Measurements from ENCODE around the gene RASA3. TPM values are rescaled to one million over a fixed set of nuclear protein-coding genes. Genes with fewer than 3 reads are reported as not detected.

The RASA3 gene
- total and polyA plus RNA-seq, 9 of the 15 experiments (the other 6 are each of a cell fraction or from before 2014, with no cell fraction given), result 0.72 to 25.3 (median 14.4) TPM

DNA sequence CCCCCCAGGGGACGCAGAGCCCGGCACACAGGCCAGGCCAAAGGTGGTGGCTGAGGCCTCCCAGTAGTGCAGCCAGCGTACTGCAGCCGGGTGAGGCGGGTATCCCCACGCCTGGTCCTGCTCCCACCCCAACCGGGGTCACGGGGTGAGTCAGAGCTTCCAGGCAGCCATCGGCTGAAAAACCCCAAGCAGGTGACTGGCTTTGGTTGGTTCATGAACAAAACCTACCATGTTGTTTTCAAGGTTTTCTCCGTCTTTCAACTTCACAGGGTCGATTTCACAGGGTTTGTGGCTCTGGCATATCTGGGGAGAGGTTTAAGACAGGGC is 116.5 kb downstream of the RASA3 start (continued):
- TF ChIP-seq, protein P1, sequence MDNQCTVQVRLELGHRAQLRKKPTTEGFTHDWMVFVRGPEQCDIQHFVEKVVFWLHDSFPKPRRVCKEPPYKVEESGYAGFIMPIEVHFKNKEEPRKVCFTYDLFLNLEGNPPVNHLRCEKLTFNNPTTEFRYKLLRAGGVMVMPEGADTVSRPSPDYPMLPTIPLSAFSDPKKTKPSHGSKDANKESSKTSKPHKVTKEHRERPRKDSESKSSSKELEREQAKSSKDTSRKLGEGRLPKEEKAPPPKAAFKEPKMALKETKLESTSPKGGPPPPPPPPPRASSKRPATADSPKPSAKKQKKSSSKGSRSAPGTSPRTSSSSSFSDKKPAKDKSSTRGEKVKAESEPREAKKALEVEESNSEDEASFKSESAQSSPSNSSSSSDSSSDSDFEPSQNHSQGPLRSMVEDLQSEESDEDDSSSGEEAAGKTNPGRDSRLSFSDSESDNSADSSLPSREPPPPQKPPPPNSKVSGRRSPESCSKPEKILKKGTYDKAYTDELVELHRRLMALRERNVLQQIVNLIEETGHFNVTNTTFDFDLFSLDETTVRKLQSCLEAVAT (IDR thresholded peaks at IDR 0.05), result no peak
- TF ChIP-seq SIX5 (IDR thresholded peaks at IDR 0.05; ENCODE audit: borderline replicate concordance in 1 of 2, insufficient read depth in 1 of 2, low read depth in 1 of 2, low read length in 2 of 2), result no peak
- no peak for TF ChIP-seq BMI1 (IDR thresholded peaks at IDR 0.05; ENCODE audit: low read length)
- no peak for TF ChIP-seq SREBF2 (CRISPR knock-in tag; IDR thresholded peaks at IDR 0.05)
- no peak for TF ChIP-seq MEF2D (tag; conservative IDR thresholded peaks at IDR 0.05; ENCODE audit: low read depth)
- TF ChIP-seq, protein P2, sequence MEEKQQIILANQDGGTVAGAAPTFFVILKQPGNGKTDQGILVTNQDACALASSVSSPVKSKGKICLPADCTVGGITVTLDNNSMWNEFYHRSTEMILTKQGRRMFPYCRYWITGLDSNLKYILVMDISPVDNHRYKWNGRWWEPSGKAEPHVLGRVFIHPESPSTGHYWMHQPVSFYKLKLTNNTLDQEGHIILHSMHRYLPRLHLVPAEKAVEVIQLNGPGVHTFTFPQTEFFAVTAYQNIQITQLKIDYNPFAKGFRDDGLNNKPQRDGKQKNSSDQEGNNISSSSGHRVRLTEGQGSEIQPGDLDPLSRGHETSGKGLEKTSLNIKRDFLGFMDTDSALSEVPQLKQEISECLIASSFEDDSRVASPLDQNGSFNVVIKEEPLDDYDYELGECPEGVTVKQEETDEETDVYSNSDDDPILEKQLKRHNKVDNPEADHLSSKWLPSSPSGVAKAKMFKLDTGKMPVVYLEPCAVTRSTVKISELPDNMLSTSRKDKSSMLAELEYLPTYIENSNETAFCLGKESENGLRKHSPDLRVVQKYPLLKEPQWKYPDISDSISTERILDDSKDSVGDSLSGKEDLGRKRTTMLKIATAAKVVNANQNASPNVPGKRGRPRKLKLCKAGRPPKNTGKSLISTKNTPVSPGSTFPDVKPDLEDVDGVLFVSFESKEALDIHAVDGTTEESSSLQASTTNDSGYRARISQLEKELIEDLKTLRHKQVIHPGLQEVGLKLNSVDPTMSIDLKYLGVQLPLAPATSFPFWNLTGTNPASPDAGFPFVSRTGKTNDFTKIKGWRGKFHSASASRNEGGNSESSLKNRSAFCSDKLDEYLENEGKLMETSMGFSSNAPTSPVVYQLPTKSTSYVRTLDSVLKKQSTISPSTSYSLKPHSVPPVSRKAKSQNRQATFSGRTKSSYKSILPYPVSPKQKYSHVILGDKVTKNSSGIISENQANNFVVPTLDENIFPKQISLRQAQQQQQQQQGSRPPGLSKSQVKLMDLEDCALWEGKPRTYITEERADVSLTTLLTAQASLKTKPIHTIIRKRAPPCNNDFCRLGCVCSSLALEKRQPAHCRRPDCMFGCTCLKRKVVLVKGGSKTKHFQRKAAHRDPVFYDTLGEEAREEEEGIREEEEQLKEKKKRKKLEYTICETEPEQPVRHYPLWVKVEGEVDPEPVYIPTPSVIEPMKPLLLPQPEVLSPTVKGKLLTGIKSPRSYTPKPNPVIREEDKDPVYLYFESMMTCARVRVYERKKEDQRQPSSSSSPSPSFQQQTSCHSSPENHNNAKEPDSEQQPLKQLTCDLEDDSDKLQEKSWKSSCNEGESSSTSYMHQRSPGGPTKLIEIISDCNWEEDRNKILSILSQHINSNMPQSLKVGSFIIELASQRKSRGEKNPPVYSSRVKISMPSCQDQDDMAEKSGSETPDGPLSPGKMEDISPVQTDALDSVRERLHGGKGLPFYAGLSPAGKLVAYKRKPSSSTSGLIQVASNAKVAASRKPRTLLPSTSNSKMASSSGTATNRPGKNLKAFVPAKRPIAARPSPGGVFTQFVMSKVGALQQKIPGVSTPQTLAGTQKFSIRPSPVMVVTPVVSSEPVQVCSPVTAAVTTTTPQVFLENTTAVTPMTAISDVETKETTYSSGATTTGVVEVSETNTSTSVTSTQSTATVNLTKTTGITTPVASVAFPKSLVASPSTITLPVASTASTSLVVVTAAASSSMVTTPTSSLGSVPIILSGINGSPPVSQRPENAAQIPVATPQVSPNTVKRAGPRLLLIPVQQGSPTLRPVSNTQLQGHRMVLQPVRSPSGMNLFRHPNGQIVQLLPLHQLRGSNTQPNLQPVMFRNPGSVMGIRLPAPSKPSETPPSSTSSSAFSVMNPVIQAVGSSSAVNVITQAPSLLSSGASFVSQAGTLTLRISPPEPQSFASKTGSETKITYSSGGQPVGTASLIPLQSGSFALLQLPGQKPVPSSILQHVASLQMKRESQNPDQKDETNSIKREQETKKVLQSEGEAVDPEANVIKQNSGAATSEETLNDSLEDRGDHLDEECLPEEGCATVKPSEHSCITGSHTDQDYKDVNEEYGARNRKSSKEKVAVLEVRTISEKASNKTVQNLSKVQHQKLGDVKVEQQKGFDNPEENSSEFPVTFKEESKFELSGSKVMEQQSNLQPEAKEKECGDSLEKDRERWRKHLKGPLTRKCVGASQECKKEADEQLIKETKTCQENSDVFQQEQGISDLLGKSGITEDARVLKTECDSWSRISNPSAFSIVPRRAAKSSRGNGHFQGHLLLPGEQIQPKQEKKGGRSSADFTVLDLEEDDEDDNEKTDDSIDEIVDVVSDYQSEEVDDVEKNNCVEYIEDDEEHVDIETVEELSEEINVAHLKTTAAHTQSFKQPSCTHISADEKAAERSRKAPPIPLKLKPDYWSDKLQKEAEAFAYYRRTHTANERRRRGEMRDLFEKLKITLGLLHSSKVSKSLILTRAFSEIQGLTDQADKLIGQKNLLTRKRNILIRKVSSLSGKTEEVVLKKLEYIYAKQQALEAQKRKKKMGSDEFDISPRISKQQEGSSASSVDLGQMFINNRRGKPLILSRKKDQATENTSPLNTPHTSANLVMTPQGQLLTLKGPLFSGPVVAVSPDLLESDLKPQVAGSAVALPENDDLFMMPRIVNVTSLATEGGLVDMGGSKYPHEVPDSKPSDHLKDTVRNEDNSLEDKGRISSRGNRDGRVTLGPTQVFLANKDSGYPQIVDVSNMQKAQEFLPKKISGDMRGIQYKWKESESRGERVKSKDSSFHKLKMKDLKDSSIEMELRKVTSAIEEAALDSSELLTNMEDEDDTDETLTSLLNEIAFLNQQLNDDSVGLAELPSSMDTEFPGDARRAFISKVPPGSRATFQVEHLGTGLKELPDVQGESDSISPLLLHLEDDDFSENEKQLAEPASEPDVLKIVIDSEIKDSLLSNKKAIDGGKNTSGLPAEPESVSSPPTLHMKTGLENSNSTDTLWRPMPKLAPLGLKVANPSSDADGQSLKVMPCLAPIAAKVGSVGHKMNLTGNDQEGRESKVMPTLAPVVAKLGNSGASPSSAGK (IDR thresholded peaks at IDR 0.05), result no peak
- TF ChIP-seq, protein P3, sequence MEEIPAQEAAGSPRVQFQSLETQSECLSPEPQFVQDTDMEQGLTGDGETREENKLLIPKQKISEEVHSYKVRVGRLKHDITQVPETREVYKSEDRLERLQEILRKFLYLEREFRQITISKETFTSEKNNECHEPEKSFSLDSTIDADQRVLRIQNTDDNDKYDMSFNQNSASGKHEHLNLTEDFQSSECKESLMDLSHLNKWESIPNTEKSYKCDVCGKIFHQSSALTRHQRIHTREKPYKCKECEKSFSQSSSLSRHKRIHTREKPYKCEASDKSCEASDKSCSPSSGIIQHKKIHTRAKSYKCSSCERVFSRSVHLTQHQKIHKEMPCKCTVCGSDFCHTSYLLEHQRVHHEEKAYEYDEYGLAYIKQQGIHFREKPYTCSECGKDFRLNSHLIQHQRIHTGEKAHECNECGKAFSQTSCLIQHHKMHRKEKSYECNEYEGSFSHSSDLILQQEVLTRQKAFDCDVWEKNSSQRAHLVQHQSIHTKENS (CRISPR knock-in tag; IDR thresholded peaks at IDR 0.05), result no peak

Measured in K562 (cell line).